NK-92 (cell line): ENCODE results near the gene ACER1.
"Not testable (repeated sequence)": the region's sequence is repeated elsewhere in the genome, so short reads cannot be mapped to it uniquely, and the experiment has no call there.

ENCODE experiments used
- DNase-seq: peaks from one replicate; lab custom pipeline; 2025; ENCODE audit not compliant: unreplicated experiment; lab: John Stamatoyannopoulos, UW

Gene ACER1

DNA sequence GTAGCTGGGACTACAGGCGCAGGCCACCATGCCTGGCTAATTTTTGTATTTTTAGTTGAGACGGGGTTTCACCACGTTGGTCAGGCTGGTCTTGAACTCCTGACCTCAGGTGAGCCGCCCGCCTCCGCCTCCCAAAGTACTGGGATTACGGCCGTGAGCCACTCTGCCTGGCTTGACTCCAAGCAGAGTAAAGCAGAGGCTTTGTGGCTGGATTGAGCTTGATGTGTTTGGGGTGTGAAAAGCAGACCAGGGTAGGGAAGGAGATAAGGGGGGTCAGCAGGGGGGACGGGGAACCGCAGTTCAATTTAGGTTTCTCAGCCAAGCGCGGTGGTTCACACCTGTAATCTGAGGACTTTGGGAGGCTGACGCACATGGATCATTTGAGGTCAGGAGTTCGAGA lies 23.8 kb upstream of the ACER1 start:
- no peak for DNase-seq

DNA sequence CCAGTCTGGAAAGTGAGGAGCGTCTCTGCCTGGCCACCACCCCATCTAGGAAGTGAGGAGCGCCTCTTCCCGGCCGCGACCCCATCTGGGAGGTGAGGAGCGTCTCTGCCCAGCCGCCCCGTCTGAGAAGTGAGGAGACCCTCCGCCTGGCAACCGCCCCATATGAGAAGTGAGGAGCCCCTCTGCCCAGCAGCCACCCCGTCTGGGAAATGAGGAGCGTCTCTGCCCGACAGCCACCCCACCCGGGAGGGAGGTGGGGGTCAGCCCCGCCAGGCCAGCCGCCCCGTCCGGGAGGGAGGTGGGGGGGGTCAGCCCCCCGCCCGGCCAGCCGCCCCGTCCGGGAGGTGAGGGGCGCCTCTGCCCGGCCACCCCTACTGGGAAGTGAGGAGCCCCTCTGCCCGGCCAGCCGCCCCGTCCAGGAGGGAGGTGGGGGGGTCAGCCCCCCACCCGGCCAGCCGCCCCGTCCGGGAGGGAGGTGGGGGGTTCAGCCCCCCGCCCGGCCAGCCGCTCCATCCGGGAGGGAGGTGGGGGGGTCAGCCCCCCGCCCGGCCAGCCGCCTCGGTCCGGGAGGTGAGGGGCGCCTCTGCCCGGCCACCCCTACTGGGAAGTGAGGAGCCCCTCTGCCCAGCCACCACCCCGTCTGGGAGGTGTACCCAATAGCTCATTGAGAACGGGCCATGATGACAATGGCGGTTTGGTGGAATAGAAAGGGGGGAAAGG lies 22.1 kb upstream of the ACER1 start:
- DNase-seq = not testable (repeated sequence)

DNA sequence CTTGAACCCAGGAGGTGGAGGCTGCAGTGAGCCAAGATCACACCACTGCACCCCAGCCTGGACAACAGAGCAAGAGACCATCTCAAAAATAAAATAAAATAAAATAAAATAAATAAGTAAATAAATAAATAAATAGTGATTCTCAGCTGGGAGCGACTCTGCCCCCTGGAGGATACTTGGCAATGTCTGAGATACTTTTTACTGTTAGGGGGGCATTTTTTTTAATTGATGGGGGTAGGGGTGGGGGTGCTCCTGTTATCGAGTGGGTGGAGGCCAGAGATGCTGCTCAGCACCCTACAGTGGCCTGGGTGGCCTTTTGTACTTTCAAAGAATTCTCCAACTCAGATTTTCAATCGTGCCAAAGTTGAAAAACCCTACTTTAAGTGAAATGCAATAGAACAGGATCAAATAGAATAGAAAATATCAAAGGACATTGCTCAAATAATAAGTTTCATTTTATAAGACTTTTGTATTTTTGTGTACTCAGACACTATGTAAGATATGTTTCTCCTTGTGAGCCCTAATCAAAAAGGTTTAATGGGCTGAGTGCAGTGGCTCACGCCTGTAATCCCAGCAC lies 20.8 kb upstream of the ACER1 start:
- DNase-seq = no peak

DNA sequence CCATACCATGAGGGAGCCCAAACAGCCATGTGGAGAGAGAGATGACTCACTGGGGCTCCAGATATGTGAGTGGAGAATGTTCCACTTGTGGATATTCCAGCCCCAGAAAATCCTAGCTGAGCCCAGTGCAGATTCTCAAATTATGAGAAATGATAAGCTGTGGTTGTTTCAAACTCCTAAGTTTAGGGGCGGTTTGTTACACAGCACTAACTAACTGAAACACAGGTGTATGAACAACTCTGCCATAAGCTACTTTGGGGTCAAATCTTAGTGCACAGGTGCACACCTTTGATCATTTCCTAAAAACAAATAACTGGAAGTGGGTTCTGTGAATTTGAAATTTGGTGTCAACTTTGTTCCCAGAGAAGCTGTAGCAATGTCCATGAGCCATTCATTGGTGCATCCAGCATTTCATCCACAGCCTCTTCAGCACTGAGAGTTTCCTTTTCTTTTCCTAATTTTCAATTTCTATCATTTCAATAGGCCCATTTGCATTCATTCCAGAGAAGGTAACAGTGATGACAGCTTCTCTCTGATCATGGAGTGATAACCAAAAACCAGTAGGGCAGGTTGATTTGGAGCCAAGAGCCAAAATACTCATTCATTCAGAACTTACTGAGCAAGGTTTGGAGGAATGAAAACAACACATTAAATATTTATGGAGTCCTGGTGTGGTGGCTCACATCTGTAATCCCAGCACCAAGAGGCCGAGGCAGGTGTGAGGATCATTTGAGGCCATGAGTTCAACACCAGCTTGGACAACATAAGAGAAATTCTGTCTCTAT lies 19.2 kb upstream of the ACER1 start:
- DNase-seq = no peak

DNA sequence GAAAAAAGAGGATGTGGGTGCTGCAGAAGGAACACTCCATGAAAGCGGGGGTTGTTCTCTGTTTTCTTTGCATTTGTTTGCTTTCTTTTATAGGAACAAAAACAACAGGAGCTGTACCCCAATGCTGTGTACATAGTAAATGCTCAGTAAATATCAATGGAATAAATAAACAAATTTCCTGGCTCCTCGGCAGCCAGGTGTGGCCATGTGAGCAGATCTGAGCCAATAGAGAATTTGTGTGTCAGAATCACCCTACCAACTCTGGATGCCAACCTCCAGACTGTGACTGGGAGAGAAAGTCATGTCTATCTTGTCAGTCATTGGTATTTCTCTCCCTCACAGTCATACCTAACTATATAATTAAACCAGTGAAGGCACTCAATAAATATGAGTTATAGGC lies 17.3 kb upstream of the ACER1 start:
- no peak for DNase-seq

DNA sequence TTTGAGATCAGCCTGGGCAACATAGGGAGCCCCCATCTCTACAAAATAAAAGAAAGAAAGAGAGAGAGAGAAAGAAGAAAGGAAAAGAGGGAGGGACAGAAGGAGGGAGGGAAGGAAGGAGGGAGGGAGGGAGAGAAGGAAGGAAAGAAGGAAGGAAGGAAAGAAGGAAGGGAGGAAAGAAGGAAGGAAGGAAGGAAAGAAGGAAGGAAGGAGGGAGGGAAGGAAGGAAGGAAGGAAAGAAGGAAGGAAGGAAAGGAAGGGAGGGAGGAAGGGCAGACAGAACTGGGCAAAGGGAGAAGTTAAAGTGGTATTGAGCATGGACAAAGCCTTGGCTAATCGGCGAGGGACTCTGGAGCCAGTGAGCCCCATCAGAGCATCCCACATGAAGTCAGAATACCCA lies 15.9 kb upstream of the ACER1 start:
- DNase-seq = not testable (repeated sequence)

DNA sequence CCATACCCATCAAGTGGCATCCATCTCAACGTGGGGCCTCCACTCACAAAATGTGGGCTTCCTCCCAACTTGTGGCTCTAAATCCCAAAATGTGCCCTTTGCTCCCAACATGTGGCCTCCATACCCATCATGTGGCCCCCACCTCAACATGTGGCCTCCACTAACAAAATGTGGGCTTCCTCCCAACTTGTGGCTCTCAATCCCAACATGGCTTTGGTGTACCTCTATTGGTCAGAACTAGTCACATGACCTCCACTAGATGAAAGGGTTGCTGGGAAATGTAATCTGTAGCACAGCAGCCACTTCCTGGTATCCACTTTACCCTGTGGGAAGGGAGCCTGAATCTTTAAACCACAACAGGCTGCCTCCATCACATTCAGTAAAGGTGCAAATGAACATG lies 10.1 kb upstream of the ACER1 start:
- no peak for DNase-seq

DNA sequence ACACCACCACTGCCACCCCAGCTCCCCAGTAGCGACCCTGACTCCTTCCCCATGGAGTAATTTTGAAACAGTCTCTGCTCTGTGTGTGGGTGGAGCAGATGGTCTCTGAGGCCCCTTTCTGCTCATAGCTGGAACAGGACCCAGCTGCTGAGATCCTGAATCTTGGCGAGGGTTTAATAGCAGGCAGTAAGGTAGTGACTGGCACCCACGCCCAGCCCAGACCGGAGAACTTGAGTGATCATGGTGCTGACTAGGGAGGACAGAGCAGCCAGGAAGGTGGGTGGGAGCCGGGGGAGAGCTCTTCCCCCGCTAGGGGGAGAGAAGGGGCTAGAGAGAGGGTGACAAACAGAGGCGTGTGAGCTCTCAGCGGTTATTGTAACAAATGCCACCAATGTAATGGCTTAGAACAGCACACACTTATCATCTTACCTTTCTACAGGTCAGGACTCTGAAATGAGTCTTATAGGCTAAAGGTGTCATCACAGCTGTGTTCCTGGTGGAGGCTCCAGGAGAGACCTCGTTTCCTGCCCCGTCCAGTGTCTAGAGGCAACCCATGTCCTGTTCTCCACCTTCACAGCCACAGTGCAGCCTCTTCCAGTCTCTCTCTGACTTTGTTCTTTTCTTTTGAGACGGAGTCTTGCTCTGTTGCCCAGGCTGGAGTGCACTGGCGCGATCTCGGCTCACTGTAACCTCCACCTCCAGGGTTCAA lies 7.2 kb upstream of the ACER1 start:
- DNase-seq = no peak

DNA sequence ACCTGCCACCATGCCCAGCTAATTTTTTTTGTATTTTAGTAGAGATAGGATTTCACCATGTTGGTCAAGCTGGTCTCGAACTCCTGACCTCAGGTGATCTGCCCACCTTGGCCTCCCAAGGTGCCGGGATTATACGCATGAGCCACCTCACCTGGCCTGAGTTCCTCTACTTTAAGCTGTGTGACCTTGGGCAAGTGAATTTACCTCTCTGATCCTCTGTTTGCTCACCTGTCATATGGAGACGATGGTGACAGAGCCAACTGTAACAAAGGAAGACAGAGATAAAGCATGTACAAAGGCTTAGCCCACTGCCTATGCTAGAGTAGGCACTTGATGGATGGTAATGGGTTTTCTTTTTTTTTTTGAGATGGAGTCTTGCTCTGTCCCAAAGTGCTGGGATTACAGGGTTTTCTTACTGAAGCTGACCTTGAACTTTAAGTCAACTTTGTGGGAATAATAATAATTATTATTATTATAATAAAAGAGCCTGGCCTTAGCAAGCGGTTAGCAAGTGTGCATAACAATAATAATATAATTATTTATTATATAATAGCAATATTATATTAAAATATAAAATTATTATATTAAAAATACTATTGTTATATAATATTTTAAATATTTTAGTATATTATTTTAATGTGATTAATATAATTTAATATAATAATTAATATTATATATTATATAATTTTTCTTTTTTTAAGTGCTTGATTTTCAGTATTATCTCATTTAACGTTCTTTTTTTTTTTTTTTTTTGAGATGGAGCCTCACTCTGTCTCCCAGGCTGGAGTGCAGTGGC lies 1.3 kb upstream of the ACER1 start:
- no peak for DNase-seq

DNA sequence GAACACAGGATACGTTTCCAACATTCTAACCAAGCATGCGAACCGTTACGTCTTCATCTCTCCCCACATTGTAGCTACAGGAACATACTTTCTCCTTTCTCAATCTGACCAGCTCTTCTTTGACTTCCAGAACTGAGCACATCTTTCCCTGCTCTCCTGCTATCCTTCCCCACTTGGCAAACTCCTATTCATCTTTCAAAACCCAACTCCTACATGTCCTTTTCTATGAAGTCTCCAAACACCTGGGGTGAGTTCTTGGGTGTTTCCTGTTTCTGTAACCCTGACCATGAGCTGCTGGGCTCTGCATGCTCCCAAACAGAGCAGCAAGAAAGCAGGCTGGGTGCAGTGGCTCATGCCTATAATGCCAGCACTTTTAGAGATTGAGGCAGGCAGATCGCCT lies 6.6 kb downstream of the ACER1 start:
- no peak for DNase-seq

DNA sequence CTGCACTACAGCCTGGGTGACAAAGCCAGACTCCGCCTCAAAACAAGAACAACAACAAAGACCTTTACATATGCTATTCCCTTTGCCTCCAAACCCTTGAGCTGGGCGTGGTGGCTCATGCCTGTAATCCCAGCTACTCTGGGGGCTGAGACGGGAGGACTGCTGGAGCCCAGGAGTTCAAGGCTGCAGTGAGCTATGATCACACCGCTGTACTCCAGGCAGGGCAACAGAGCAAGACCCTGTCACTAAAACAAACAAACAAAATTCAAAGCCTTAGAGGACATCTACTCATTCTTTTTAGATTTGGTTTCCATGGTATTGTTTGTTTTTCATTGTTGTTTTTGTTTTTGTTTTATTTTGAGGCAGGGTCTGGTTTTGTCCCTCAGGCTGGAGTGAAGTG lies 7.8 kb downstream of the ACER1 start:
- no peak for DNase-seq

DNA sequence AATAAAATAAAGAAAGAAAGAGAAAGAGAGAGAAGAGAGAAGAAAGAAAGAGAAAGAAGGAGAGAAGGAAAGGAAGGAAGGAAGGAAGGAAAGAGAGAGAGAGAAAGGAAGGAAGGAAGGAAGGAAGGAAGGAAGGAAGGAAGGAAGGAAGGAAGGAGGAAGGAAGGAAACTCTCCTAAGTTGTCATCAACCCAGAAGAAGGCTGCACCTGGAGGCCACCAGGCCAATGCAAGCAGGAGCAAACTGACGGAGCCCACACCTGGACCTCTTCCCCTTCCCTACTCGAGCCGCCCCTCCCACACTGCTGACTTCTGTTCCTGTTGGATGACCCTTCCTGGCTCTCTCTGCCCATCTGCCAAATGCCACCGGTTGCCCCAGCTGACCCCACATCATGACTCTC lies 8.7 kb downstream of the ACER1 start:
- DNase-seq = no peak

DNA sequence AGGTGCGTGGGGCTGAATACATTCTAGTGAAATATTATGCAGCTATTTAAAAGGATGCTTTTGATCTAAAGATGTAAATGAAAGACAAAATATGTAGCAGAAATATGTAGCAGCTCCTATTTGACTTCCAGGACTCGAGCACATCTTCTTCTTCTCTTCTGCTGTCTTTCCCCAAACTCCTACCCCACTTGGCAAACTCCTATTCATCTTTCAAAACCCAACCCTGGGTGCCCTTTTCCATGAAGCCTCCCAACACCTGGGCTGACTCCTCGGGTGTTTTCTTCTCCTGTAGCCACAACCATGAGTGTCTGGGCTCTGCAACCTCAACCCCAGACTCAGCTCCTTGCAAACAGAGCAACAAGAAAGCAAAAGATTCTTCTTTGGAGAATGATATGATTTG lies 11.1 kb downstream of the ACER1 start:
- DNase-seq = no peak

DNA sequence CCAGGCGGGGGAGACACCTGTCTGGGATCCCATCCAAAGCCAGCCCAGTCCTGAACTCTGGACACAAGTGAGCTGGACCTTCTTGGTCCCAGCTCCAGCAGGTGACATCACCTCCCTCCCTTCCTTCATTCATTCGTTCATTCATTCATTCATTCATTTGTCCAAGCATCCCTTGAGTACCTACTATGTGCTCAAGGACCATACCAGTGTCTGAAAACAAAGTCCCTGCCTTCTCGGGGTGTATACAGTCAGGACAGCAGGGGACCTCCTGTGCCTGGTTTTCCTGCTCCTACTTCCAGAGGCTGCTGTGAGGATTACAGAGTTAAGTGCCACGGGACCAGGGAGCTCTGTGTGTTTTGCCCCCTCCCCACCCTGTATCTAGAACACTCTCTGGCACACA lies 14.0 kb downstream of the ACER1 start:
- no peak for DNase-seq

DNA sequence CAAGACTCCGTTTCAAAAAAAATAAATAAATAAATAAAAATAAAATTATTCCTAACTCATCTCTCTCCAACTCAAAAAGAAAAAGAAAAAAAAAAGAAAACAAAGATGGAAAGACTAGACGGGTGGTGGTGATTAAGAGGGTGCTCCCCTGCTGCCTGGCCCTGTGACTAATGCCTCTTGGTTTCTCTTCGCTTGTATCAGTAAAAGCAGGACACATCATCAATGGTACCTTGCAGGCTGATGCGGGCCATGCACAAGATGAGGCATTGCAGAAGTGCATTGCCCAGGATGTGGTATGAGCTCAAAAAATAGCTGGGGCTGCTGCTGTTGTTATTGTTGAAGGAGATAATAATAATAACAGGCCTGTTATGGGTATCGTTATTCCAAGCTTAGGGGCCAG lies 14.6 kb downstream of the ACER1 start:
- DNase-seq = no peak

DNA sequence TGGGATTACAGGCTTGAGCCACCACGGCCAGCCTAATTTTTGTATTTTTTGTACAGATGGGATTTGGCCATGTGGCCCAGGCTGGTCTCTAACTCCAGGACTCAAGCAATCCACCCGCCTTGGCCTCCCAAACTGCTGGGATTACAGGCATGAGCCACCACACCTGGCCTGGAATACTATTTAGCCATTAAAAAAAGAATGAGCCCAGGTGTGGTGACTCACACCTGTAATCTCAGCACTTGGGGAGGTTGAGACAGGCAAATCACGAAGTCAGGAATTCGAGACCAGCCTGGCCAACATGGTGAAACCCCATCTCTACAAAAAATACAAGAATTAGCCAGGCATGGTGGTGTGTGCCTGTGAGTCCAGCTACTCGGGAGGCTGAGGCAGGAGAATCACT lies 17.8 kb downstream of the ACER1 start:
- DNase-seq = not testable (repeated sequence)

DNA sequence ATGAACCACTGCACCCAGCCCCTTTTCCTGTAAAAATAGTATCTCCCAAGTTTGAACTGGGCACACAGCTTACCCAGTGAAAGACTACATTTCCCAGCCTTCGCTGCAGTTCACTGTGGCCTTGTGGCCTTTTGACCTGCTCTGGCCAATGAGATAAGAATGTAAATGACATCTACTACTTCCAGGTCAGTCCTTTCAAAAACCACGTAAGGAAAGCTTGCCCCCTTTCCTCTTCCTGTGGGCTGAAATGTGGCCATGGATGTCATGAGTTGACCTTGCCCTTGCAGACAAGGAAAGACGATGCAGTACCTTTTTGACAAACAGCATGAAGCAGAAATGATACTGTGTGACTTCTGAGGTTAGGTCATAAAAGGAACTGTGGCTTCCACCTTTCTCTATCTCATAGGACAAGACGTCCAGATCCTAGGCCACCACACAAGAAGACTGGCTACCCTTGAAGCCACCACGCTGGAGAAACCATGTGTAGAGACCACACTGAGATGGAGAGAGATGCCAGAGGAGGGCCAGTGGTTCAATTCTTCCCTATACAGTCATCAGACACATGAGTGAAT lies 19.9 kb downstream of the ACER1 start:
- no peak for DNase-seq

DNA sequence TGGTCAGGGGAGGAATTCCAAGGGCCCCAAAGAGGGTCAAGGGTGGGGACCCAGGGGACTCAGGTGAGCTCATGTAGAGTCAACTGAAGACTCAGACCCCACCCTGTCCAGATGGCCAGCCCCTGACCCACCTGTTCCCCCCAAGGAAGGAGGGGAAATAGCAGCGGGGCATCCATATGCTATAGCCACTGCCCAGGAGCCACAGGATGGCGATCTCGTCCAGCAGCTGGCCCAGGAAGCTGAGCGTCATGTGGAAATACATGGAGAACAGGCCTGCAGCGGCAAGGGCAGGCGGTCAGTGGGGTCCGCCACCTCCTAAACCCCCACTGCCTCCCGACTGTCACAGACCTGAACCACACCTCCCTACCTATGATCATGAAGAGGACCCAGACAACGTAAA lies 21.4 kb downstream of the ACER1 start:
- no peak for DNase-seq

DNA sequence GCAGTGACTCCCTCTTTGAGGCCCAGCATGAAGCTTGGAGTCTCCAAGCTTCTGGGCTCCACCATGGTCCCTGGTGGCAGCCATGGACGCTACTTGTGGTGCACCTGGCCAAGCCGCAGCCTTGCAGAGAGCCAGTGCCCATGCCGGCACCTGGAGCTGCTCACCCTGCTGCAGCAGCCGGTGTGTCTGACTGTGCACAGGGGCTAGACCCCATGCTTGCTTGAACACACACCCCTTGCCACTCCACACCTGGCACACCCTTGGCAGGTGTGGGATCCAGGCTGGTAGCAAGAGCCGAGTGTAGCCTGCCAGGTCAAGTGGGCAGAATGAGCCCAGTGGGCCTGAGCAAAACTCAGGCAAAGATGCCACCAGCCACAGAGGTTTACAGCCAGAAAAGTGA lies 35.0 kb downstream of the ACER1 start:
- no peak for DNase-seq

DNA sequence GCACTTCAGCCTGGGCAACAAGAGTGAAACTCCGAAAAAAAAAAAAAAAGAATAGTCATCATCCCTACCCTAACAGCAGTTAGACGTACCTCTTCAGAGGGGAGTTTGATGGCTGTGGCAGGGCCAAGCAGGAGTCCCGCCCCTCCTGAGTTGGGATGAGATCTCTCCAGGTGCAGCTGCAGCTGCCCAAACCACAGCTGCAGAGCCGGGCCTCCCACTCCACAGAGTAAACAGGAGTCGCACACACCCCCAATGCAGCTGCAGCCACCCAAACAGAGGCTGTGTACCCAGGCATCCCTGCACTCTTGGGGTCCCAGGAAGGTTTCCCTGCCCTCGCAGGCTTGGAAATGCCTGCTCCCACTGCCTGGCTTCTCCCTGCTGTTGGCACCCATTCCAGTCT lies 36.2 kb downstream of the ACER1 start:
- no peak for DNase-seq

DNA sequence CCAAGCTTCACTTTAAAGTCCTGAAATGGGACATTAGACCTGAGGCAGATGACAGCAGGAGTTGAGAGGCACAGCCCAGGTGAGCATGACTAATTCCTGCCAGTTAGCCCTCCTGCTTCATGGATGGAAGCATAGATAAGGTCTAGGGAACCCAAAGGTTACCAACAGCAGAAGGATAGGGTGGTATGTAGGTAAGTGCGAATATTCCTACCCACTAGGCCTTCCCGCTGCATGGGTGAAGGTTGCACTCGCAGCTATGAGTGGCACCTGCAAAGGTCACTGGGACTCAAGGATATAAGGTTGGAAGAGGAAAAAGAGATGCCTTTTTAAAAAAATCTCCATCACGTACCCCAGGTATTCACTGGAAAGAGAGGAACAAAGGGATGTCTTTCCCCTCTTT lies 41.4 kb downstream of the ACER1 start:
- DNase-seq = no peak
